Measurements from ENCODE around the gene CD58.
A peak's percentile ranks its signal among the peaks of the same experiment; 100 is the strongest.
"Not testable (repeated sequence)": the region's sequence is repeated elsewhere in the genome, so short reads cannot be mapped to it uniquely, and the experiment has no call there.

CD58 gene

DNA sequence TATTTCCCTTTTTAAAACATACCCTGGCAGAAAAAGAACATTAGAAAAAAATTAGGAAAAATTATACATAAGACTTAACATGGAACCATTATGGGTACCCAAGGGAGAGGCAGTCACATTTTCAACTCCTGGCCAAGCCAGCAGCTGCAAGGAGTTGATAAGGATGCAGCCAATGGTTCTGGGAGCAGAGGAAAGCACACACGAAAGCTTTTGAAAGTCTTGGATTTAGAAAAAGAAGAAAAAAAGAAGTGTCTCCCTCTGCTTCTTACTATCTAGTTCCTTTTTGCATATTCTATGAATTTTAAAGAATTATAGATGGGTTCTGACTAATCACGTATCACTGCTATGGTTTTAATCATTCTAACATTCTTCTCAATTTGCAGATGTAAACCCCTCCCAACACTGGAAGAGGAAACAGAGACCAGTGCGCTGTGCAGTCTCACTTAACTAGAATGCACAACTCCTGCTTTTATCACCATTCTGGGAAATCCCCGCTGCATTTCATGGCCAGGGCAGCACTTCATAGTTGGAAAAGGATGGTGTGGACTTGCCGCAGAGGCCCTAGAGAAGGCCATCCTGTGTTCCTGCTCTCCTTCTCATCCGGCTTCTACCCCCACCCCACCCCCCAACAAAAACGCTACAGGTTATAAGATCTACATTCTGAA is 2.7 kb upstream of the CD58 start:
- DNase-seq = no peak
- in situ Hi-C loops (cut with MboI; ENCODE audit: low pct_unique_long_range_greater_than_20kb, low sequenced_read_pairs) = no loop called here

DNA sequence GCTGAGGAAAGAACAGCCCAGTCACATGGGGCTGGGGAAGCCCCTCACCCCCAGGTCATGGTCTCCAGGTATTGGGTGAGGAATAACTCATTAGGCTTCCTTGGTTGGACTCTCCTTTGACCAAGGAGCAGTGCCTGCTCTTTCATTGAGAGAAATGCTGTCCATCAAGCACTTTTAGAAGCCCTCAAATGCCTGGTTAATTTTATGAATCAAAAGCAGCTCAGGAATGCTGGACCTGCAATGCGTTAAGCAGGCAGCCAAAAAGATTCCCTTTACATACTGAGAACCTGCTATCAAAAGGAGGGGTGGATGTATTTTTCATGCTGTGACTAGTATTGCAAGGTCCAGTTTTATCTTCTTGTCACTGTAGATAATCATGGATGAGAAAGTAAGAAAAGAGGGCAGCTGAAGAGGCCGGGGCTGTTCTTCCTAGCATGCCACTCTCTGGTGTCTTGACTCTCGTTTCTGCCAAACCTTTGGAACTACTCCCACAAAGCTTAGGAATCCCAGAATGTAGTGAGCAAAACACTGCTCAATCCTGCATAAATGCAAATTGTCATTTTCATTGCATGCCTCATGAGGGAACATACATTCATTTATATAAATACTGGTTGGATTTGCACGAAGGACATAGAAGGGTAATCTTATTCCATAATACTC is 2.1 kb upstream of the CD58 start:
- in situ Hi-C loops (cut with MboI; ENCODE audit: low pct_unique_long_range_greater_than_20kb, low sequenced_read_pairs) = no loop called here
- no peak for DNase-seq

DNA sequence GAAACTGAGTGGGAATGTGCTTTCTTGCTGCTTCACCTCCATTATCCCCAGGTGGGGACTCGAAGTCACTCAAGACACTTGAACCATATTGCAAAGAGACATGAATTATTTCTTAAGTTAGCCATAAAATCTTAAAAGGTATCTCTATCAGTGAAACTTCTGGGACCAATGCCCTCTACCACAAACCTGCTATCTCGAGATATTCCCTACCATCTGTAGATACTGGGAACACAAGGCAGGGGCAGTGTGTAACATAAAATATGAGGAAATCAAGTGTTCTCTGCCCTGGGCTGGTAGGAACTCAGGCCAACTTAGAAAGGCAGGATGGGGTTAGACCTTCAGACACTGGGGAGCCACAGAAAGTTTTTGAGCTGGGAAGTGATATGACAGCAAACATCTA is 1.3 kb upstream of the CD58 start:
- in situ Hi-C loops (cut with MboI; ENCODE audit: low pct_unique_long_range_greater_than_20kb, low sequenced_read_pairs) = no loop called here
- no peak for DNase-seq

DNA sequence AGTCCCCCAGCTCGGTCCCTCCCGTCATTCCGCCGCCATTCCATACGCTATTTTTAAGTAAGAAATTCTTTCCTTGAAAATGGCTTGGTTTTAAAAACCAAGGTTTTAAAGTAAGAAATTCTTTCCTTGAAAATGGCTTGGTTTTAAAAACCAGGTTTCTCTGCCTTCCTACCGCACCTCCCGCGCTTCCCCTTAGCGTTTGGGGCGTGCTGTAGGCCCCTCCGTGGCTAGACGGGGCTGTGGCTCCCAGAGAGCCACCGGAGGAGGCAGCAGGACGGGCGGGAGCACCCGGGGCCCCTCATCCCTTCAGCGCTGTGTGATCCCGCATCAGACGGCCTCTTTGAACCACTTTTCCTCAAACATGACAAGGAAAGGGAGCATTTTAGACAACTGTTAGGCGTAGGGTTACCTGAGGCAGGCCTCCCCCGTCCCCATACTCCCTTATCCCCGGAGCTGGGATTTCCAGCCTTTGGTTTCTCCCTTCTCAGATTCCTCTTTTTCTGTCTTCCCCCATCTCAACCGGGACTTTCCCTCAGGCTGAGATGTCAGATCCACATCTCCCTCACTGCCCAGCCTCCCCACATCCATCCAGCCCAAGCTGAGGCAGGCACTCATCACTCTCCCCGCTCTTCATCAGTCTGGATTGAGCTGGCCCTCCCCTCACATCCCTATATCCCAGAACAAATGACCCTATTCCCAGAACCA is 541 bp upstream of the CD58 start:
- DNase-seq = no peak
- in situ Hi-C loops (cut with MboI; ENCODE audit: low pct_unique_long_range_greater_than_20kb, low sequenced_read_pairs) = no loop called here

DNA sequence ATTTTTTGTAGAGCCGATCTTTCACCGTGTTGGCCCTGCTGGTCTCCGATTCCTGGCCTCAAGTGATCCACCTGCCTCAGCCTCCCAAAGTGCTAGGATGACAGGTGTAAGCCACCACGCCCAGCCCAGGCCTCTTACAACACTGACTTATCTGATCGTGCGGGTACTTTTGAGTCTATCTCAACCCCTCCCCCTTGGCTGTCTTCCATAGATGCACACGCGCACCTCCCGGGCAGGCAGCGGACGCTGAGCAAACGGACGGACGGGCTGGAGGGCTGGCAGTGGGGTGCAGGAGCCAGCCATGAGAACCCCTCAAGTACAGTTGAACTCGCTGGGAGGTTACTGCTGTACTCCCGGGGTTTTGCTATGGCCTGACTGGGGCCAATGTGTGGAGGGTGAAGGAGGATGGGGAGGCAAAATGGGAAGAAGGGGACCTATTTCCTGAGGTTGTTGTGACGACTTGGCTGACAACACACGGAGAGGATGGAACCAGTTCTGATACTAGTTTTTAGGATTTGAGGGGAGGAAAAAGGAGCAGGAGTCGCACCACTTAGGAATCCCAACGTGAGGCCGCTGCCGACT is 959 bp downstream of the CD58 start:
- peak; percentile 70 for DNase-seq
- in situ Hi-C loops (cut with MboI; ENCODE audit: low pct_unique_long_range_greater_than_20kb, low sequenced_read_pairs) = no loop called here

DNA sequence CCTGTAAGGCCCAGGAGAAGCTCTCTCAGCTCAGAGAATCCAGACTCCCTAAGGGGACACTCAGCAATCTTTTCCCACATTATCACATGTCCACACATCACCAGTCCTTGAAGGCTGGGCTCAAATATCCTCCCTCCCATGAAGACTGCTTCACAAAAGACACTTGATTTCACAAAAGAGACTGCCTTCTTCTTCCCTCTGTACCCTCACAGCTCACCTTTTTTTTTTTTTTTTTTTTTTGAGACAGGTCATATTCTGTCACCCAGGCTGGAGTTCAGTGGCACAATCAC is 1.5 kb downstream of the CD58 start:
- in situ Hi-C loops (cut with MboI; ENCODE audit: low pct_unique_long_range_greater_than_20kb, low sequenced_read_pairs) = no loop called here
- no peak for DNase-seq

DNA sequence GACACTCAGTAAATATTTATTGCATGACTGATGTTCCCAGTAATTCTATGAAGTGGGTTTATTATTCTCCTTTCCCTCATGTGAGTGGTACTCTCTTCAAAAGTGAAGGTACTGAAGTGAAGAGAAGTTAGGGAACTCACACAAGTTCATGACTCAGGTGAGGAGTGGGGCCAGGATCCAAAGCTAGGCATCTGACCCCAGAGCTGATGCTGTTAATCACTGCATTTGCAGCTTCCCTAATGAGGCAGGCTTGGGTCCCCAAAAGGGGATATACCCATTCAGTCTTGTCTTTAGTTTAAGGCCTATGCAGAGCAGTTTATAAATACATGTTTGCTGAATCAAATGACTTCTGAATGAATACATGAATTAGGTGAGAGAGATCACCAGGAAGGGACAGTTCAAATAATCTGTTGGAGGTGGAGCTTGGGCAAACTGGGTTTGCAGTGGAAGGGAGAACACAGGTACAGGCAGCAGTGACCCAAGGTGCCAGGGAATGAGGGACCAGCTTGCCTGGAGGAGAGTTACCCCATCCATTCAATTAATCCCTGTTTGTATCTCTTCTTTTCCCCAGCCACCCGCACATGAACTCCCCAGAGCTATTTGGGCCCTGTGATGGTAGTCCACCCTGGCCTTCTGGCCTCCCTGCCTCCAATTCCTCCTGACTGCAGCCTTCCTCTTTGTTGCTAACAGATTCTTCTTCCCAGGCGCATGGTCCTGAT is 2.0 kb downstream of the CD58 start:
- in situ Hi-C loops (cut with MboI; ENCODE audit: low pct_unique_long_range_greater_than_20kb, low sequenced_read_pairs) = no loop called here
- no peak for DNase-seq

DNA sequence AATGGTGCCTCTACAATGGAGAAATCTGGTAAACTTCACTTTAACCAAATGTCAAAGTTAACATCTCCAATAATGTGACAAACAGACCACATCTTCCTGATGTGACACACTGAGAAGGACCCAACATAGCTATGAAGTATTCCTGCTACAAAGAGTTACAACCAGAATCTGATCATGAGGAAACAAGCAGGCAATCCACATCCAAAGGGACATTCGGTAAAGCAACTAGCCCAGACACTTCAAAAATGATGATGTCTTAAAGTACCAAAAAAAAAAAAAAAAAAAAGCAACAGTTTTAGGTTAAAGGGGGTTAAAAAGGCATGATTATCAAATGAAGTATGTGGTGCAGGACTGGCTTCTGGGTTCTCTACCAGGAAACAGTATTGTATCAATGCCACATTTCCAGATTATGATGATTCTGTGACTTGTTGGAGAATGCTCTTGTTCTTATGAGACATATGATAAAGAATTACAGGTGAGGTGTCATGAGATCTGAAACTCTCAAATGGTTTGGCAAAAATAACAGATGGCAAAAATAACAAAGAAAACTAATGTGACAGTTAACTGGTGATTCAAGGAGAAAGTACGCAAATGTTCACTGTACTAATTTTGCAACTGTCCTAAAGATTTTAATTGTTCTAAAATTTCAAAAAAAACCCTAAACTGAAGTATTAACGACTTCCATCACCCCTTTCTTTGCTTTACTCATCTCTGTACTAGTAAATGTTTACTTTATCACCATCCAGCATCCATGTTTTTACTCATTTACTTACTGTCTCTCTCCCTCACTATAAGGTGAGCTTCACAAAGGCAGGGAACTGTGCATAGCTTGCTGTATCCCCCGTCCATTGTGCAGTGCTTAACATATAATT is 2.8 kb downstream of the CD58 start:
- no peak for DNase-seq
- in situ Hi-C loops (cut with MboI; ENCODE audit: low pct_unique_long_range_greater_than_20kb, low sequenced_read_pairs) = no loop called here

DNA sequence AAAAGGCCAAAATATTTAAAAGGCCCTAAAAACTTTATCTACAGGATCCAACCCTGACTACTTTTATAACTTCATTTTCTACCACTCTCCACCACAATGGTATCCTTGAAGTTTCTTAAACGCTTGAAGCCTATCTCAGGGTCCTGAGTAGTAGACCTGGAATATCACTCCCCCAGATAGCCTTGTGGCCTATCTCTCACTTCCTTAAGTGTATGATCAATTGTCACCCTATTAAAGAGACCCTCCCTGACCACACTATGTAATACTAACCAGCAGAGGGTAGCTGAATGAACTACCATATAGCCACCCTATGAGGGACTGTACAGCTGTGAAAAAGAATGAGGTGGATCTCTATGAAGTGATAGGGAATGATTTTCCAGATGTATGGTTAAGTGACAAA is 5.6 kb downstream of the CD58 start:
- in situ Hi-C loops (cut with MboI; ENCODE audit: low pct_unique_long_range_greater_than_20kb, low sequenced_read_pairs) = no loop called here
- no peak for DNase-seq

DNA sequence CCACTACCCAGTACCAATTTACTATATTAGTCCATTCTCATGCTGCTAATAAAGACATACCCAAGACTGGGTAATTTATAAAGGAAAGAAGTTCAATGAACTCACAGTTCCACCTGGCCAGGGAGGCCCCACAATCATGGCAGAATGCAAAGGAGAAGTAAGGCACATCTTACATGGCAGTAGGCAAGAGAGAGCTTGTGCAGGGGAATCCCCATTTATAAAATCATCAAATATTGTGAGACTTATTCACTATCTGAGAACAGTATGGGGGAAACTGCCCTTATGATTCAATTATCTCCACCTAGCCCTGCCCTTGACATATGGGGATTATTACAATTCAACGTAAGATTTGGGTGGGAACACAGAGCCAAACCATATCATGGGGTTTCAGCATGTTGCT is 6.4 kb downstream of the CD58 start:
- no peak for DNase-seq
- in situ Hi-C loops (cut with MboI; ENCODE audit: low pct_unique_long_range_greater_than_20kb, low sequenced_read_pairs) = no loop called here

DNA sequence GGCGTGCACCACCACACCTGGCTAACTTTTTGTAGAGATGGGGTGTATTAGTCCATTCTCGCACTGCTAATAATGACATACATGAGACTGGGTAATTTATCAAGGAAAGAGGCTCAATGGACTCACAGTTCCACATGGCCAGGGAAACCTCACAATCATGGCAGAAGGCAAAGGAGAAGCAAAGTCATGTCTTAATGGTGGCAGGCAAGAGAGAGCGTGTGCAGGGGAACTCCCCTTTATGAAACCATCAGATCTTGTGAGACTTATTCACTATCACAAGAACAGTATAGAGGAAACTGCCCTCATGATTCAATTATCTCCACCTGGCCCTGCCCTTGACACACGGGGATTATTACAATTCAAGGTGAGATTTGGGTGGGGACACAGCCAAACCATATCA is 8.4 kb downstream of the CD58 start:
- DNase-seq; in situ Hi-C loops (cut with MboI; ENCODE audit: low pct_unique_long_range_greater_than_20kb, low sequenced_read_pairs): not testable (repeated sequence)

DNA sequence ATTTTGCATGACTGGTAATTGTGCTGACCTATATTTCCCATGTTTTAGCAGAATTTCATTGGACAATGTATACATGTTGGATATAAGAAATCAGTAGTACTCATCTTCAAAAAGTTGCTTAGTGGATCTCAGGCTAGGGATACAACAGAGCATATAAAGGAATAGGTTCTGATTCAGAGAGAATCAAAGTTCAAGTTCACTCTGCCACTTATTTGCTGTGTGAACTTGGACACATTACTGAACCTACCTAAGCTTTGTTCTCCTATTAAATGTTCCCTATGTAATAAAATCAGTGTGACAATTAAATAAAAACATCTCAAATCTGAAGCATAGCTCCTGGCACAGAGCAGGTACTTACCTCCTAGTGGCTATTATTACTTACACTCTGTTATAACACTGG is 9.3 kb downstream of the CD58 start:
- in situ Hi-C loops (cut with MboI; ENCODE audit: low pct_unique_long_range_greater_than_20kb, low sequenced_read_pairs) = no loop called here
- DNase-seq = no peak

DNA sequence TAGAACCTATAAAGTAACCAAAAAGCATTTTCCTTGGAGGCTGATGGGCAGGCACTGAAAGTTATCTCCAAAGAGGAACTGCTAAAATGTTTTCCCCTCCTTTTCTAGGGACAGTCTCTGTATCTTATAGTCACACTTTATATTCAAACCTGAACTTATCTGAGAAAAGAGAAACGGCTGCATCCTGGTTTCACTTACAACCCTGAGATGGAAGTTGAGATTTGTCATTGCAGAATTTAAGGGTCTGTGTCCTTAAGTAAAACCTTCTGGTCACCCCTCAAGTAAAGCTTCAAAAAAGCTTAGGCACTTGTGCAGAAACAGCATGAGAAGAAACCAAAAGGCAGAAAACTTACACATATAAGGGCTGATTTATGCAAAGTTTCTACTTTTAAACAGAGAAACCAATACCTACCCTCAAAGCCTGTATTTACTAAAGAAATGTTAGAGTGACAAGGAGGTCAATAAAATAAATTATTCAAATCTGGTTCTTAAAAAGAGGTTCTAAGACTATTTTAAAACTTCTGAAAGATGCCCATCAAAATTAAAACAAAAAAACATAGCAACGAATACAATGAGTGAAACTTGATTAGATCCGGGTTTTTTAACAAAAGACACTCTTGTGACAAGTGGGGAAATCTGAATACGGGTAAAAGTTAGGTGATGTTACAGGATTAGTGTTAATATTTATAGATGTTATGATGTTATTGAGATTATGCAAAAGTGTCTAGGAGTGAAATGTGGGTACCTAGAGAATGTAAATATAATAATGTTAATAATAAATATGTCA is 9.9 kb downstream of the CD58 start:
- peak; percentile 45 for DNase-seq

DNA sequence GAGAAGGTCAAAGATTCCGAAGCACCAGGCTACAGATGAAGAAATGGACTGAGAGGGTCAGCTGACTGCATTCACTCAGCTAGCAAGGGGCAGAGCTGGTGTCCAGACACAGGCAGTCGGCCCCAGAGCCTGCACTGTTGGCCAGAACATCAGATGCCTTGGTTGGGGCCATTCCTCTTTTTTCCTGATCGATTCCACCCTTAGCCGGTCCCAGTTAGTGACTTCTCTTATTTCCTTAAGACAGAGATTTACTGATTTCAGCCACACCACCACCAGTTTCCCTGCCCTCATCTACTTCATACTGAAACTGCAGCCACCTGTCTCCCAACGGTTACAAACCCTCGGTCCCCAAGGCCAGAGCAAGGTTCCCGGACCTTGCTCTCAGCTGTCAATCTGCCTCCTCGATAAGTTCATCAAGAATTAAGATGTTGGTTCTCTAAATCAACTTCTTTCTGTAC is 11.5 kb downstream of the CD58 start:
- in situ Hi-C loops (cut with MboI; ENCODE audit: low pct_unique_long_range_greater_than_20kb, low sequenced_read_pairs) = no loop called here
- DNase-seq = no peak

More for the DNA sequence above, 9.9 kb downstream of the CD58 start:
- in situ Hi-C loops (cut with MboI; ENCODE audit: low pct_unique_long_range_greater_than_20kb, low sequenced_read_pairs) = no loop called here

DNA sequence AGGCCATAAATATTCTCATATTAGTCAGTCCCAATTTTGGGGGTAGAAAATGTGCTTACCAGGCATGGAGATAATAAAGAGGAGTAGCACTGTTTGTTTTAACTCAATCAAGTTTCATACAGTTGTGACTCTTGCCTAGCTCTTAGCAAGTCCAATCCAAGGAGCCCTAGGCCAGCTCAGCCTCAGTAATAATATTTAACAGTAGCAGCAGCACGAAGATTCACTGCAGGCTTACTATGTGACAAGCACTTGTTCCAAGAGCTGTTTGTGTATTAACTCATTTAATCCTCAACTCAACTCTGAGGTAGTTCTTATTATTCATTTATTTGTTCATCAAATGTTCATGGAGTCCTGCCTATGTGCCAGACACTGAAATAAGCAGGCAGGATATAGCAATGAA is 12.3 kb downstream of the CD58 start:
- in situ Hi-C loops (cut with MboI; ENCODE audit: low pct_unique_long_range_greater_than_20kb, low sequenced_read_pairs) = no loop called here
- no peak for DNase-seq

DNA sequence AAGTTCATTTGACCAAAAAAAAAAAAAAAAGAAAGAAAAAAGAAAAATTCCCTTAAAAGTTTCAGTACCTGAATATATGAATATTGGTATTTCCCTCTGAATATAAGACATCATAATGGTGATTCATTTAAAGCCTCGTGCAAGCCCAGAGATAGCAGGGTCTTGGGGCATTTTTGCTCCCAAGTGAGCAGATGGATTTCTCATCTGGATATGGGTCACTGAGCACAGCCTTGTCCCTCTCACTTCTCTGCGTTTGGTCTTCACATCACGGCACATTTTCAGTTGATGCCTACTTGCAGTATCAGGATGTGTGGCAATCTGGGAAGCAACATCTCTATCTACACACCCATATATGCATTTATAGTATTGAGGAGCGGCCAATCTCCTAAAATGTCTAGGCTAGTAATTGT is 12.7 kb downstream of the CD58 start:
- in situ Hi-C loops (cut with MboI; ENCODE audit: low pct_unique_long_range_greater_than_20kb, low sequenced_read_pairs) = no loop called here
- no peak for DNase-seq

DNA sequence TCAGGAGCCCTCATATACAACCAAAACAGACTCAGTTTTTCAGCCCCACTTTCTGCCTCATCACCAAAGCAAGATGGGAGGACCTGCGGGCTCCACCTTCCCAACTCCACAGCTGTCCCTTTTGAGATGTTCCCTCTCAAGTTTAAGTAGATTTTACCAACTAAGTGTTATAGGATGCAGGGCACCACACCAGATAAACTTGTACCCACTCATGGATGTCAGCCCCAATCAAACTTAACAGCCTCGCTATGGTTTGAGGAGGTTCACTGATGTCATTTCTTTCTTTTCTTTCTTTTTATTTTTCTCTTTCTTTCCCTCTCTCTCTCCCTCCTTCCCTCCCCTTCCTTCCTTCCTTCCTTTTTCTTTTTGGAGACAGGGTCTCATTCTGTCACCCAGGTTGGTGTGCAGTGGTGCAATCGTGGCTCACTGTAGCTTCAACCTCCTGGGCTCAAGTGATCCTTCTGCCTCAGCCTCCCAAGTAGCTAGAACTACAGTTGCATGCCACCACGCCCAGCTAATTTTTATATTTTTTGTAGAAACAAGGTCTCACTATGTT is 13.4 kb downstream of the CD58 start:
- DNase-seq = no peak
- in situ Hi-C loops (cut with MboI; ENCODE audit: low pct_unique_long_range_greater_than_20kb, low sequenced_read_pairs) = no loop called here

Data from KBM-7 (cell line).